WTC11 (cell line): ENCODE measurements around the gene AFF3. TPM values are rescaled to one million over a fixed set of nuclear protein-coding genes. Genes with fewer than 3 reads are reported as not detected.

Experiments
- ATAC-seq: fragments of 200-7000 bp; cut with Tn5 transposase; 2 replicates; pipeline ENCODE4 v1.10.0; 2021; ENCODE audit warnings: mild to moderate bottlenecking, moderate library complexity
- CTCF ChIA-PET: fragments of 300-600 bp; sonication (Branson Sonifier 250); formaldehyde crosslinking; loops from one replicate; lab custom pipeline; 2021; ENCODE audit warnings: antibody characterized with exemption; lab: Charles Lee
- POLR2A ChIA-PET: fragments of 350-600 bp; sonication (Branson Sonifier 250); formaldehyde crosslinking; loops from one replicate; lab custom pipeline; 2021; ENCODE audit warnings: antibody characterized with exemption; lab: Charles Lee
- DNase-seq: peaks from one replicate; pipeline ENCODE4 v3.0.0; 2021; ENCODE audit warnings: low spot score
- H3K27ac Mint-ChIP-seq: 2 replicates; pipeline ENCODE4 v1.8.0; 2021; ENCODE audit warnings: mixed read lengths
- H3K27me3 Mint-ChIP-seq: 2 replicates; pipeline ENCODE4 v1.8.0; 2021; ENCODE audit warnings: low read depth, mild to moderate bottlenecking, moderate library complexity, mixed read lengths
- H3K36me3 Mint-ChIP-seq: 2 replicates; pipeline ENCODE4 v1.8.0; 2021; ENCODE audit warnings: mixed read lengths
- H3K4me1 Mint-ChIP-seq: 2 replicates; pipeline ENCODE4 v1.8.0; 2022; ENCODE audit warnings: mixed read lengths
- H3K4me3 Mint-ChIP-seq: 2 replicates; pipeline ENCODE4 v1.8.0; 2021; ENCODE audit warnings: mild to moderate bottlenecking, moderate library complexity, mixed read lengths
- H3K9me3 Mint-ChIP-seq: 2 replicates; pipeline ENCODE4 v1.8.0; 2021; ENCODE audit warnings: mixed read lengths
- ATF1 ChIP-seq: sonication (generic); formaldehyde crosslinking; IDR thresholded peaks from 2 replicates; pipeline ENCODE4 v1.8.1; 2023; ENCODE audit warnings: mild to moderate bottlenecking, moderate library complexity, missing genetic modification reagents
- CREB1 ChIP-seq: sonication (generic); formaldehyde crosslinking; IDR thresholded peaks from 2 replicates; pipeline ENCODE4 v1.8.0; 2023; ENCODE audit warnings: mild to moderate bottlenecking, missing genetic modification reagents
- FOXK1 ChIP-seq: sonication (generic); formaldehyde crosslinking; IDR thresholded peaks from 2 replicates; pipeline ENCODE4 v1.8.0; 2022; ENCODE audit warnings: mild to moderate bottlenecking, moderate library complexity, missing genetic modification reagents
- IRF2 ChIP-seq: sonication (generic); formaldehyde crosslinking; IDR thresholded peaks from 2 replicates; pipeline ENCODE4 v1.8.0; 2022; ENCODE audit warnings: low read depth, missing genetic modification reagents, borderline replicate concordance
- KAT7 ChIP-seq: sonication (generic); formaldehyde crosslinking; IDR thresholded peaks from 2 replicates; pipeline ENCODE4 v1.8.1; 2023; ENCODE audit warnings: missing genetic modification reagents, mild to moderate bottlenecking, borderline replicate concordance
- MAX ChIP-seq: sonication (generic); formaldehyde crosslinking; IDR thresholded peaks from 2 replicates; pipeline ENCODE4 v1.8.0; 2022; ENCODE audit warnings: mild to moderate bottlenecking, missing genetic modification reagents
- NR1H2 ChIP-seq: sonication (generic); formaldehyde crosslinking; IDR thresholded peaks from 2 replicates; pipeline ENCODE4 v1.9.0; 2021; ENCODE audit warnings: mild to moderate bottlenecking, moderate library complexity, missing genetic modification reagents
- PREB ChIP-seq: sonication (generic); formaldehyde crosslinking; IDR thresholded peaks from 2 replicates; pipeline ENCODE4 v1.8.1; 2022; ENCODE audit warnings: mild to moderate bottlenecking, missing genetic modification reagents, moderate library complexity, borderline replicate concordance
- SMAD3 ChIP-seq: sonication (generic); formaldehyde crosslinking; IDR thresholded peaks from 2 replicates; pipeline ENCODE4 v1.8.0; 2022; ENCODE audit warnings: missing genetic modification reagents, mild to moderate bottlenecking, borderline replicate concordance
- SP1 ChIP-seq: sonication (generic); formaldehyde crosslinking; conservative IDR thresholded peaks from 2 replicates; pipeline ENCODE4 v1.8.1; 2022; ENCODE audit warnings: missing genetic modification reagents
- ZMAT4 ChIP-seq: fragments of 250-450 bp; sonication (Bioruptor Pico); IDR thresholded peaks from 2 replicates; pipeline ENCODE4 v1.9.0; 2021; ENCODE audit warnings: mild to moderate bottlenecking
- ZNF671 ChIP-seq: fragments of 250-450 bp; sonication (Bioruptor Pico); IDR thresholded peaks from 2 replicates; pipeline ENCODE4 v1.8.0; 2021; ENCODE audit warnings: mild to moderate bottlenecking
- total RNA-seq: library from RNA; stranded (reverse); gene quantifications from 3 replicates; pipeline ENCODE4 v1.2.3, GENCODE V29; 2021
- TF ChIP-seq, protein P1 (sequence below): sonication (generic); formaldehyde crosslinking; IDR thresholded peaks from 2 replicates; pipeline ENCODE4 v1.8.0; 2022; ENCODE audit warnings: mild to moderate bottlenecking, missing genetic modification reagents
- TF ChIP-seq, protein P2 (sequence below): sonication (generic); formaldehyde crosslinking; IDR thresholded peaks from 2 replicates; pipeline ENCODE4 v1.8.1; 2023; ENCODE audit warnings: mild to moderate bottlenecking, moderate library complexity, missing genetic modification reagents
- TF ChIP-seq, protein P3 (sequence below): fragments of 250-450 bp; sonication (Bioruptor Pico); IDR thresholded peaks from 2 replicates; pipeline ENCODE4 v1.9.0; 2021; ENCODE audit warnings: mild to moderate bottlenecking

Gene AFF3
- total RNA-seq, 1 experiment from 2014 or later = 1.2 TPM

GRCh38 chr2:99862566-99862965, 279.8 kb downstream of the AFF3 start (continued):
- TF ChIP-seq KAT7 (CRISPR knock-in tag) (no peak), ZNF671 (CRISPR knock-in tag) (no peak), PREB (CRISPR knock-in tag) (no peak)

- ATAC-seq (no peak), DNase-seq (no peak)
- no peak overlapping the region for H3K4me3 Mint-ChIP-seq
- no peaks in the 10 kb centered on the region for H3K4me1 Mint-ChIP-seq
- TF ChIP-seq, protein P1, sequence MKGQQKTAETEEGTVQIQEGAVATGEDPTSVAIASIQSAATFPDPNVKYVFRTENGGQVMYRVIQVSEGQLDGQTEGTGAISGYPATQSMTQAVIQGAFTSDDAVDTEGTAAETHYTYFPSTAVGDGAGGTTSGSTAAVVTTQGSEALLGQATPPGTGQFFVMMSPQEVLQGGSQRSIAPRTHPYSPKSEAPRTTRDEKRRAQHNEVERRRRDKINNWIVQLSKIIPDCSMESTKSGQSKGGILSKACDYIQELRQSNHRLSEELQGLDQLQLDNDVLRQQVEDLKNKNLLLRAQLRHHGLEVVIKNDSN (CRISPR knock-in tag) = no peak
- no peaks in the 10 kb centered on the region for H3K36me3 Mint-ChIP-seq
- ChIA-PET CTCF (no interaction called here), POLR2A (no interaction called here)
- no peaks in the 10 kb centered on the region for H3K27me3 Mint-ChIP-seq
- no peak overlapping the region for H3K27ac Mint-ChIP-seq
- H3K9me3 Mint-ChIP-seq = no peaks in the 10 kb centered on the region
Measured at GRCh38 chr2:99861376-99861760, 281.0 kb downstream of the AFF3 start.

- ATAC-seq = no peak
- H3K4me1 Mint-ChIP-seq = no peaks in the 10 kb centered on the region
- H3K27me3 Mint-ChIP-seq = no peaks in the 10 kb centered on the region
- no peaks in the 10 kb centered on the region for H3K36me3 Mint-ChIP-seq
- no peak overlapping the region for H3K4me3 Mint-ChIP-seq
- no peaks in the 10 kb centered on the region for H3K9me3 Mint-ChIP-seq
- CTCF ChIA-PET = no interaction called here
- no peak for TF ChIP-seq CREB1 (CRISPR knock-in tag)
- TF ChIP-seq NR1H2 = no peak
- TF ChIP-seq, protein P2, sequence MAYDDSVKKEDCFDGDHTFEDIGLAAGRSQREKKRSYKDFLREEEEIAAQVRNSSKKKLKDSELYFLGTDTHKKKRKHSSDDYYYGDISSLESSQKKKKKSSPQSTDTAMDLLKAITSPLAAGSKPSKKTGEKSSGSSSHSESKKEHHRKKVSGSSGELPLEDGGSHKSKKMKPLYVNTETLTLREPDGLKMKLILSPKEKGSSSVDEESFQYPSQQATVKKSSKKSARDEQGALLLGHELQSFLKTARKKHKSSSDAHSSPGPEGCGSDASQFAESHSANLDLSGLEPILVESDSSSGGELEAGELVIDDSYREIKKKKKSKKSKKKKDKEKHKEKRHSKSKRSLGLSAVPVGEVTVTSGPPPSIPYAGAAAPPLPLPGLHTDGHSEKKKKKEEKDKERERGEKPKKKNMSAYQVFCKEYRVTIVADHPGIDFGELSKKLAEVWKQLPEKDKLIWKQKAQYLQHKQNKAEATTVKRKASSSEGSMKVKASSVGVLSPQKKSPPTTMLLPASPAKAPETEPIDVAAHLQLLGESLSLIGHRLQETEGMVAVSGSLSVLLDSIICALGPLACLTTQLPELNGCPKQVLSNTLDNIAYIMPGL (CRISPR knock-in tag) = no peak
- no peak for TF ChIP-seq SMAD3 (CRISPR knock-in tag)
- TF ChIP-seq ATF1 (CRISPR knock-in tag) = no peak
- no peak for TF ChIP-seq SP1 (CRISPR knock-in tag)
- TF ChIP-seq FOXK1 (CRISPR knock-in tag) = no peak
- no peak for TF ChIP-seq ZMAT4 (CRISPR knock-in tag)
- TF ChIP-seq, all 79 proteins: peak for 0
- POLR2A ChIA-PET = no interaction called here
- no peak overlapping the region for H3K27ac Mint-ChIP-seq
- DNase-seq = no peak
Measured at GRCh38 chr2:99860720-99861375, 281.5 kb downstream of the AFF3 start.

GRCh38 chr2:99858951-99859596, 283.3 kb downstream of the AFF3 start:
- no peaks in the 10 kb centered on the region for H3K9me3 Mint-ChIP-seq
- ATAC-seq (no peak), DNase-seq (no peak)
- TF ChIP-seq IRF2 (CRISPR knock-in tag) (no peak), MAX (no peak)
- TF ChIP-seq, protein P3, sequence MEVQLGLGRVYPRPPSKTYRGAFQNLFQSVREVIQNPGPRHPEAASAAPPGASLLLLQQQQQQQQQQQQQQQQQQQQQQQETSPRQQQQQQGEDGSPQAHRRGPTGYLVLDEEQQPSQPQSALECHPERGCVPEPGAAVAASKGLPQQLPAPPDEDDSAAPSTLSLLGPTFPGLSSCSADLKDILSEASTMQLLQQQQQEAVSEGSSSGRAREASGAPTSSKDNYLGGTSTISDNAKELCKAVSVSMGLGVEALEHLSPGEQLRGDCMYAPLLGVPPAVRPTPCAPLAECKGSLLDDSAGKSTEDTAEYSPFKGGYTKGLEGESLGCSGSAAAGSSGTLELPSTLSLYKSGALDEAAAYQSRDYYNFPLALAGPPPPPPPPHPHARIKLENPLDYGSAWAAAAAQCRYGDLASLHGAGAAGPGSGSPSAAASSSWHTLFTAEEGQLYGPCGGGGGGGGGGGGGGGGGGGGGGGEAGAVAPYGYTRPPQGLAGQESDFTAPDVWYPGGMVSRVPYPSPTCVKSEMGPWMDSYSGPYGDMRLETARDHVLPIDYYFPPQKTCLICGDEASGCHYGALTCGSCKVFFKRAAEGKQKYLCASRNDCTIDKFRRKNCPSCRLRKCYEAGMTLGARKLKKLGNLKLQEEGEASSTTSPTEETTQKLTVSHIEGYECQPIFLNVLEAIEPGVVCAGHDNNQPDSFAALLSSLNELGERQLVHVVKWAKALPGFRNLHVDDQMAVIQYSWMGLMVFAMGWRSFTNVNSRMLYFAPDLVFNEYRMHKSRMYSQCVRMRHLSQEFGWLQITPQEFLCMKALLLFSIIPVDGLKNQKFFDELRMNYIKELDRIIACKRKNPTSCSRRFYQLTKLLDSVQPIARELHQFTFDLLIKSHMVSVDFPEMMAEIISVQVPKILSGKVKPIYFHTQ (CRISPR knock-in tag) = no peak
- H3K27me3 Mint-ChIP-seq = no peaks in the 10 kb centered on the region
- no peaks in the 10 kb centered on the region for H3K4me1 Mint-ChIP-seq
- CTCF ChIA-PET = interaction anchor here (1.6 kb wide), 1 partner anchor 387 kb away, joined by 3 read pairs; no protein-coding TSS in a partner anchor
- no peak overlapping the region for H3K27ac Mint-ChIP-seq
- no peaks in the 10 kb centered on the region for H3K36me3 Mint-ChIP-seq
- no peak overlapping the region for H3K4me3 Mint-ChIP-seq
- POLR2A ChIA-PET = no interaction called here
